Right atrium auricular region (tissue), 2 donors: Measurements from ENCODE around the gene RGS9. TPM values are rescaled to one million over a fixed set of nuclear protein-coding genes. Genes with fewer than 3 reads are reported as not detected.

Experiments used
- DNase-seq: peaks from one replicate; pipeline ENCODE4 v3.0.0-alpha.2; 2019; ENCODE audit warnings: low spot score
- H3K27ac ChIP-seq, 2 donors: fragments of 200-600 bp; sonication (generic); 1 replicate in 1 of 2; 2 replicates in 1 of 2; pipeline ENCODE4 v1.5.1; 2016 to 2019
- H3K27me3 ChIP-seq, 2 donors: fragments of 200-600 bp; sonication (generic); one replicate each; pipeline versions ENCODE4 v1.5.1 to v1.6.0; 2017 to 2019
- H3K36me3 ChIP-seq: fragments of 200-600 bp; sonication (generic); one replicate; pipeline ENCODE4 v1.5.1; 2016
- H3K4me1 ChIP-seq, 2 donors: fragments of 200-600 bp; sonication (generic); one replicate each; pipeline versions ENCODE4 v1.5.1 to v1.6.0; 2017 to 2019
- H3K4me3 ChIP-seq, 2 donors: fragments of 200-600 bp; sonication (generic); 1 replicate in 1 of 2; 2 replicates in 1 of 2; pipeline ENCODE4 v1.5.1; 2017 to 2019; ENCODE audit warnings: mild to moderate bottlenecking in 1 of 2, moderate library complexity in 1 of 2
- H3K9me3 ChIP-seq, 2 donors: fragments of 200-600 bp; sonication (generic); one replicate each; pipeline ENCODE4 v1.5.1; 2019
- total RNA-seq, 2 donors: library from RNA; depleted of rRNA; stranded (reverse); fragments of >200 nt; gene quantifications; one replicate each; pipeline ENCODE4 v1.1.0, GENCODE V29; 2016
- TF ChIP-seq, protein P1 (sequence below), 2 donors: fragments of 200-600 bp; sonication (generic); IDR thresholded peaks; one replicate each; pipeline ENCODE4 v1.5.1; 2019; ENCODE audit warnings: antibody characterized with exemption in 2 of 2

Gene RGS9
- total RNA-seq, 2 donors from 2014 or later, result 2.3 to 6.9 TPM

DNA sequence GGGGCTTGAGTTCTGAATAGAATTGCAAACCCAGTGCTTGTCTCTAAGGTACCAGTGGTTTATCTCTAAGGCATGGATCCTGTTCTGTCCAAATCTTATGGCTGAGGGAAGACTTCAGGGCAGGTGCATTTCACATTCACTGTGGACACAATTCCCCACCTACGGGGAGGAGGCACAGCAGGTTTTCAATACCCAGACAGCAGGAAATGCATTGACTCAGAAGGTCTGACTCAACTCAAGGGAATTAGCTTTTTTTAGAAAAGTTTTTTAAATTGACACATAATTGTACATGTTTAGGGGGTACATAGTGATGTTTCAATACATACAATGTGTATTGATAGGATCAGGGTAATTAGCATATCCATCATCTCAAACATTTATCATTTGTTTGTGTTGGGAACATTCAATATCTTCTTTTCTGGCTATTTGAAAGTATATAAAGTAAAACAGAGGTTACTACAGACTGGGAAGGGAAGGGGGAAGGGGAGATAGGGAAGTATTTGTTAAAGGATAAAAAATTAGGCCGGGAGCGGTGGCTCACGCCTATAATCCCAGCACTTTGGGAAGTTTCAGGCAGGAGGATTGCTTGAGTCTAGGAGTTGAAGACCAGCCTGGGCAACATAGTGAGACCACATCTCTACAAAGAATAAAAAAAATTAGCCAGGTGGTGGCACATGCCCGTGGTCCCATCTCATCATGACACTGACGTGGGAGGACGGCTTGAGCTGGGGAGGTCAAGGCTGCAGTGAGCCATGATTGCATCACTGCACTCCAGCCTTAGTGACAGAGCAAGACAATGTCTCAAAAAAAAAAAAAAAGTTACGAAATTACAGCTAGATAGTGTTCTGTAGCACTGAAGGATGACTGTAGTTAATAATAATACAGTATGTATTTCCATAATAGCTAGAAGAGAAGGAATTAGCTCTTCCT, 54.9 kb downstream of the RGS9 start:
- Histone ChIP-seq H3K27ac (no peak overlapping the region), H3K4me1 (no peaks in the 10 kb centered on the region), H3K9me3 (no peaks in the 10 kb centered on the region), H3K36me3 (no peaks in the 10 kb centered on the region), H3K4me3 (no peak overlapping the region), H3K27me3 (no peaks in the 10 kb centered on the region)
- DNase-seq, result no peak
- TF ChIP-seq, protein P1, sequence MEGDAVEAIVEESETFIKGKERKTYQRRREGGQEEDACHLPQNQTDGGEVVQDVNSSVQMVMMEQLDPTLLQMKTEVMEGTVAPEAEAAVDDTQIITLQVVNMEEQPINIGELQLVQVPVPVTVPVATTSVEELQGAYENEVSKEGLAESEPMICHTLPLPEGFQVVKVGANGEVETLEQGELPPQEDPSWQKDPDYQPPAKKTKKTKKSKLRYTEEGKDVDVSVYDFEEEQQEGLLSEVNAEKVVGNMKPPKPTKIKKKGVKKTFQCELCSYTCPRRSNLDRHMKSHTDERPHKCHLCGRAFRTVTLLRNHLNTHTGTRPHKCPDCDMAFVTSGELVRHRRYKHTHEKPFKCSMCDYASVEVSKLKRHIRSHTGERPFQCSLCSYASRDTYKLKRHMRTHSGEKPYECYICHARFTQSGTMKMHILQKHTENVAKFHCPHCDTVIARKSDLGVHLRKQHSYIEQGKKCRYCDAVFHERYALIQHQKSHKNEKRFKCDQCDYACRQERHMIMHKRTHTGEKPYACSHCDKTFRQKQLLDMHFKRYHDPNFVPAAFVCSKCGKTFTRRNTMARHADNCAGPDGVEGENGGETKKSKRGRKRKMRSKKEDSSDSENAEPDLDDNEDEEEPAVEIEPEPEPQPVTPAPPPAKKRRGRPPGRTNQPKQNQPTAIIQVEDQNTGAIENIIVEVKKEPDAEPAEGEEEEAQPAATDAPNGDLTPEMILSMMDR (IDR thresholded peaks at IDR 0.05), result no peak

DNA sequence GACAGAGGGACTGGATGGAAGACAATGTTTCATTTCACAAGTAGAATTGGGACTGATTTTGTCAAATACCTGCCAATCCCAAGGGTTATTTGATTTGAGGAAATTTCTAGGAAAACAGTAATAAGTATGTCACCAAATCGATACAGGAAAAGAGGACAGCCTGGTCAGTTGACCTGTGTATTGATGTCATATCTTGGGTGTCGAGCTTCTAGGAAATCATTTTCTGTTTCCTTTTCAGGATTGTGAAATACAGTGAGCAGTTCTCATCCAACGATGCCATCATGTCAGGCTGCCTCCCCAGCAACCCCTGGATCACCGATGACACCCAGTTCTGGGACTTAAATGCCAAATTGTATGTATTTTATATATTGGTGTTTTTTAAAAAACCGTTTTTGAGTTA, 56.1 kb downstream of the RGS9 start:
- no peaks in the 10 kb centered on the region for H3K9me3 ChIP-seq
- H3K4me1 ChIP-seq, result no peaks in the 10 kb centered on the region
- no peak for DNase-seq
- no peak overlapping the region for H3K4me3 ChIP-seq
- no peaks in the 10 kb centered on the region for H3K27me3 ChIP-seq
- no peaks in the 10 kb centered on the region for H3K36me3 ChIP-seq
- TF ChIP-seq, protein P1 (IDR thresholded peaks at IDR 0.05), result no peak
- no peak overlapping the region for H3K27ac ChIP-seq

DNA sequence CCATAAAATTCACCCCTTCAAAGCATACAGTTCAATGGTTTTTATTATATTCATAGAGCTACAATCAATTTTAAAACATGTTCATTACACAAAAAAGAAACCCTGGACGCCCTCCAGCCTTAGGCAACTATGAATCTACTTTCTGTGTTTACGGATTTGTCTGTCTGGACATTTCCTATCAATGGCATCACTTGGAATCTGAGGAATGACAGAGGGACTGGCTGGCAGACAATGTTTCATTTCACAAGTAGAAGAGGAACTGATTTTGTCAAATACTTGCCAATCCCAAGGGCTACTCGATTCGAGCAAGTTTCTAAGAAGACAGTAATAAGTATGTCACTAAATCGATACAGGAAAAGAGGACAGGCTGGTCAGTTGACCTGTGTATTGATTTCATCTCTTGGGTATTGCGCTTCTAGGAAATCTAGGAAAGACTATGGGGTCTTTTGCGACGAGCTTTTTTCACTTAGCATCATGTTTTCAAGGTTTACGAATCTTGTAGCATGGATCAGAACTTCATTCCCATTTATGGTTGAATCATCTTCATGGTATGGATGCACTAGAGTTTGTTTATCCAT, 56.6 kb downstream of the RGS9 start:
- Histone ChIP-seq H3K4me3 (no peak overlapping the region), H3K36me3 (no peaks in the 10 kb centered on the region), H3K9me3 (no peaks in the 10 kb centered on the region), H3K4me1 (no peaks in the 10 kb centered on the region), H3K27me3 (no peaks in the 10 kb centered on the region), H3K27ac (no peak overlapping the region)
- TF ChIP-seq, protein P1 (IDR thresholded peaks at IDR 0.05), result no peak
- DNase-seq, result no peak

DNA sequence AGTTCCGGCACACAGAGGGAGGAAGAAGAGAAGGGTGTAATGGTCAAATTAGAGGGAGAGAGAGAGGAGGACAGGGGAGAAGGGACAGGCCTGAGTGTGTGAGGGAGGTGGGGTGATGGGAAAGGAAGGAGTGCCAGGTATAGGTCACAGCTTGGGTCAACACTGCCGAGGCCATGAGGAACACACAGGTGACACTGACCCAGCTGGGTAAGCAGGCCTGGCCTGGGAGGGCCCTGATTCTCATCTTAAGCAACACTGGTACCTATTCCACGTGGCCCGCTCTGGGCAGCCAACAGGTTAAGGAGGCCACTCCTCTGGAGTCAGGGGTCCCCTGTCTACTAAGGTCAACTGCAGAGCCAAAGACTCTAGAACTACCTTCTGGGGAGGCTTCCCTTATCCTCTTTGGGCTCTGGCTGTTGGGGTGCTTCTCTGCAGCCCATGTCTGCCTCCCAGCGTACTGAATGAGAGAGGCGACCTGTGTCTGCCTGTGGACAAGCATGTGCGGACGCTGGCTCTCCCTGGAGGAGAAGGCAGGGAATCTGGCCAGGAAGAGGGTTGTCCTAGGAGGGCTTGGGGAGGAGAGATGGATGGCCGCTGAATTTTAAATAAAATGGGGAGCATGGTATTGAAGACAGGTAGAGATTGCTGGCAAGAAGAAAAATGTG, 57.6 kb downstream of the RGS9 start:
- TF ChIP-seq, protein P1 (IDR thresholded peaks at IDR 0.05), result no peak
- Histone ChIP-seq H3K27me3 (no peaks in the 10 kb centered on the region), H3K36me3 (no peaks in the 10 kb centered on the region), H3K4me3 (no peak overlapping the region), H3K9me3 (no peaks in the 10 kb centered on the region), H3K27ac (no peak overlapping the region), H3K4me1 (no peaks in the 10 kb centered on the region)
- no peak for DNase-seq

DNA sequence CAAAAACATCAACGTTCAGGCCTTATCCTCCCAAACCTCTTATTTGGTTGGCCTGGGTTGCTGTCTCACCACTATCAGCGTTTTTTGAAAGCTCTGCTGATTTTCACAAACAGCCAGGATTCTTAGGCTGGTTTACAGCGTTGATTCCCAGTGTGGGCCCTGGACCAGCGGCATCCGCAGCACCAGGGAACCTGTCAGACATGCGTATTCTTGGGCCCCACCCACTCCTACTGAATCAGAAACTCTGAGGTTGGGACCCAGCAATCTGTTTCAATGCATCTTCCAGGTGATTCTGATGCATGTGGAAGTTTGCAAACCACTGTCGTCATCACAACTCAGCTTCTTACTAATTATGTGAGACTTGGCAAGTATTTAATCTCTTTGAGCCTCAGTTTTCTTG, 58.5 kb downstream of the RGS9 start:
- Histone ChIP-seq H3K27ac (no peak overlapping the region), H3K27me3 (no peaks in the 10 kb centered on the region), H3K4me1 (no peaks in the 10 kb centered on the region), H3K4me3 (no peak overlapping the region), H3K36me3 (no peaks in the 10 kb centered on the region), H3K9me3 (no peaks in the 10 kb centered on the region)
- DNase-seq, result no peak
- TF ChIP-seq, protein P1 (IDR thresholded peaks at IDR 0.05), result no peak
